Activated CD4-positive, alpha-beta T cell treated with anti-CD3 and anti-CD28 coated beads for 4 hours (primary cell): Measurements from ENCODE around the gene ELF3.
A peak's percentile ranks its signal among the peaks of the same experiment; 100 is the strongest.
"Not testable (repeated sequence)": the region's sequence is repeated elsewhere in the genome, so short reads cannot be mapped to it uniquely, and the experiment has no call there.

Experiments
- DNase-seq, 2 donors: peaks; one replicate each; pipeline ENCODE4 v3.0.0-alpha.2; 2020

Gene ELF3

GRCh38 chr1:202010180-202011015 is at the start of gene ELF3:
ELF3 (plus strand) TSS chr1:202010587; CDS start chr1:202011137, 550 bp downstream.
- no peak for DNase-seq

GRCh38 chr1:201962382-201962781 is 48.0 kb upstream of the ELF3 start:
- not testable (repeated sequence) for DNase-seq

- DNase-seq: no peak
These were observed 46.1 kb upstream of the ELF3 start for GRCh38 chr1:201964261-201964660.

- no peak for DNase-seq
These were observed 44.2 kb upstream of the ELF3 start for GRCh38 chr1:201966171-201966570.

- DNase-seq: no peak
These were observed 42.0 kb upstream of the ELF3 start for GRCh38 chr1:201968202-201968925.

GRCh38 chr1:201970334-201971159 is 39.8 kb upstream of the ELF3 start:
- no peak for DNase-seq

- DNase-seq: peak; percentile 63 to 67
These were observed 28.2 kb upstream of the ELF3 start for GRCh38 chr1:201982082-201982622.

GRCh38 chr1:201982623-201983379 is 27.6 kb upstream of the ELF3 start, which contains the start of gene RNPEP:
RNPEP (plus strand) TSS chr1:201982648; CDS start chr1:201982667, 19 bp downstream.
- peak; percentile 40 to 46 for DNase-seq

GRCh38 chr1:201983380-201983805 is 27.0 kb upstream of the ELF3 start:
- no peak for DNase-seq

- DNase-seq: no peak
These were observed 25.9 kb upstream of the ELF3 start for GRCh38 chr1:201984446-201984845.

GRCh38 chr1:201985355-201985754 is 25.0 kb upstream of the ELF3 start:
- no peak for DNase-seq

- no peak for DNase-seq
These were observed 21.8 kb upstream of the ELF3 start for GRCh38 chr1:201988601-201989000.

GRCh38 chr1:201989354-201990128 is 20.8 kb upstream of the ELF3 start:
- DNase-seq: no peak

GRCh38 chr1:201990427-201990826 is 20.0 kb upstream of the ELF3 start:
- no peak for DNase-seq

- no peak for DNase-seq
These were observed 10.7 kb upstream of the ELF3 start for GRCh38 chr1:201999625-202000238.

GRCh38 chr1:202002507-202002906 is 7.9 kb upstream of the ELF3 start:
- DNase-seq: no peak

GRCh38 chr1:202004711-202005110 is 5.7 kb upstream of the ELF3 start:
- no peak for DNase-seq

- no peak for DNase-seq
These were observed 4.4 kb upstream of the ELF3 start for GRCh38 chr1:202005958-202006357.

- no peak for DNase-seq
These were observed 3.1 kb upstream of the ELF3 start for GRCh38 chr1:202007304-202007703.

- no peak for DNase-seq
These were observed 2.4 kb upstream of the ELF3 start for GRCh38 chr1:202007805-202008489.
